Measurements from ENCODE around the gene EEFSEC.

EEFSEC gene

GRCh38 chr3:128415773-128416577 is 262.7 kb downstream of the EEFSEC start:
- DNase-seq (ENCODE audit: low spot score in 2 of 2) (no peak), ATAC-seq (ENCODE audit: low read depth) (no peak)
- H3K27me3 Mint-ChIP-seq: no peaks in the 10 kb centered on the region

DNA sequence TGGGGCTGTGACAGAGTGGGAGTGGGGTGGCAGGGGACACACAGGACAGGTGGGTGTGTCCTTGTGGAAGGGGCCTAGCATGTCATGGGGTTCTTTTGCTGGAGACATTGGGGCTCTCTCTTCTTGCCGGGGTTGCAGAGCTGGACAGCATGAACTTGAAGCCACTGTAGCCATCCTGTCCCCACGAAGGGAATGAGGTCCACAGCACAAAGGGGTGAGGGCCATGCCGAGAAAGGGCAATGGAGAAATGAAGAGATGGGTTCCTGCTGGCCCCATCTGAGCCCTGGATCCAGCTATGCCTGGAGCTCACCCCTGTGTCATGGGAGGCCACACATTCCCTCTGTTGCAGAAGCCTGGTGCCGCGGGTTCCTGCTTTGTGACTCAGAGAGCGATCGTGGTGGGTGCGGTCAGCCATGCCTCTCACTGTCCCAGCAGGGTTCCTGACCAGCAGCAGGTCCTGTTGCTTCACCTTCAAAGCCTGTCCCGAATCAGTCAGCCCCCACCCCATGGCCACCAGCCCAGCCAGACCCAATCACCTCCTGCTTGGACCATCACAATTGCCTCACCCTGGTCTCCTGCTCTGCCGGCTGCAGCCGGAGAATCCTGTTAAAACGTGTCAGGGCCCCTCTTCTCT is 263.4 kb downstream of the EEFSEC start:
- ATAC-seq (ENCODE audit: low read depth) (no peak), DNase-seq (ENCODE audit: low spot score in 2 of 2) (no peak)
- Mint-ChIP-seq H3K4me3 (no peak overlapping the region), H3K27me3 (no peaks in the 10 kb centered on the region), H3K9me3 (peaks cover 2% of the 10 kb centered on the region), H3K4me1 (no peaks in the 10 kb centered on the region), H3K27ac (no peak overlapping the region), H3K36me3 (peaks cover 8% of the 10 kb centered on the region)

More at GRCh38 chr3:128415773-128416577, 262.7 kb downstream of the EEFSEC start:
- H3K4me1 Mint-ChIP-seq: no peaks in the 10 kb centered on the region
- no peak overlapping the region for H3K4me3 Mint-ChIP-seq
- H3K9me3 Mint-ChIP-seq: peaks cover 2% of the 10 kb centered on the region
- H3K36me3 Mint-ChIP-seq: peaks cover 8% of the 10 kb centered on the region
- no peak overlapping the region for H3K27ac Mint-ChIP-seq

DNA sequence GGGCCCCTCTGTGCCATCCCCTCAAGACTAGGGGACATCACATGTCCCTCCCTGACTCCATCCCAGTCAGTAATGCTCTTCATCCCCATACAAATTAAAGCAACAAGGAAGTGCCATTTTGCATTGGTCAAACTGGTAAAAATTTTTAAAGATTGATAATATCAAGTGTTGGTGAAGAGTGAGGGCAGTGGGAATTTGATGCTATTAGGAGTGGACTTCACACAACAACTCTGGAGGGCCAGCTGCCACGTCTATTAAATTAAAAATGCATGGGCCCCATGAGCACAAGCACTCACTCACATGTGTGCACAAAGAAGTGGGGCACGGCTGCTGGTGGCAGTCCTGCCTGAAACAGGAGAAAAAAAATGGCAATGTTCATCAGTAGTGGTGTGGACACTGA is 265.6 kb downstream of the EEFSEC start:
- DNase-seq (ENCODE audit: low spot score in 2 of 2) (no peak), ATAC-seq (ENCODE audit: low read depth) (no peak)
- Mint-ChIP-seq H3K27me3 (no peaks in the 10 kb centered on the region), H3K9me3 (peaks cover 2% of the 10 kb centered on the region), H3K36me3 (peaks cover 6% of the 10 kb centered on the region), H3K4me1 (no peaks in the 10 kb centered on the region), H3K4me3 (no peak overlapping the region), H3K27ac (no peak overlapping the region)

- ATAC-seq (ENCODE audit: low read depth): no peak
- Mint-ChIP-seq H3K27ac (no peak overlapping the region), H3K4me1 (no peaks in the 10 kb centered on the region), H3K9me3 (peaks cover 2% of the 10 kb centered on the region), H3K36me3 (peaks cover 6% of the 10 kb centered on the region), H3K27me3 (no peaks in the 10 kb centered on the region), H3K4me3 (no peak overlapping the region)
- DNase-seq (ENCODE audit: low spot score in 2 of 2): no peak
Measured at GRCh38 chr3:128419311-128419710, 266.0 kb downstream of the EEFSEC start.

- peaks cover 6% of the 10 kb centered on the region for H3K36me3 Mint-ChIP-seq
- H3K9me3 Mint-ChIP-seq: peaks cover 2% of the 10 kb centered on the region
- DNase-seq (ENCODE audit: low spot score in 2 of 2): no peak
- no peaks in the 10 kb centered on the region for H3K27me3 Mint-ChIP-seq
- H3K27ac Mint-ChIP-seq: no peak overlapping the region
- no peak overlapping the region for H3K4me3 Mint-ChIP-seq
- no peaks in the 10 kb centered on the region for H3K4me1 Mint-ChIP-seq
- no peak for ATAC-seq (ENCODE audit: low read depth)
Measured at GRCh38 chr3:128420289-128420688, 267.0 kb downstream of the EEFSEC start.

- no peak for DNase-seq (ENCODE audit: low spot score in 2 of 2)
- H3K27ac Mint-ChIP-seq: no peak overlapping the region
- H3K9me3 Mint-ChIP-seq: peaks cover 2% of the 10 kb centered on the region
- ATAC-seq (ENCODE audit: low read depth): no peak
- H3K27me3 Mint-ChIP-seq: no peaks in the 10 kb centered on the region
- peaks cover 6% of the 10 kb centered on the region for H3K36me3 Mint-ChIP-seq
- H3K4me1 Mint-ChIP-seq: no peaks in the 10 kb centered on the region
- H3K4me3 Mint-ChIP-seq: no peak overlapping the region
Measured at GRCh38 chr3:128420720-128421438, 267.6 kb downstream of the EEFSEC start.

DNA sequence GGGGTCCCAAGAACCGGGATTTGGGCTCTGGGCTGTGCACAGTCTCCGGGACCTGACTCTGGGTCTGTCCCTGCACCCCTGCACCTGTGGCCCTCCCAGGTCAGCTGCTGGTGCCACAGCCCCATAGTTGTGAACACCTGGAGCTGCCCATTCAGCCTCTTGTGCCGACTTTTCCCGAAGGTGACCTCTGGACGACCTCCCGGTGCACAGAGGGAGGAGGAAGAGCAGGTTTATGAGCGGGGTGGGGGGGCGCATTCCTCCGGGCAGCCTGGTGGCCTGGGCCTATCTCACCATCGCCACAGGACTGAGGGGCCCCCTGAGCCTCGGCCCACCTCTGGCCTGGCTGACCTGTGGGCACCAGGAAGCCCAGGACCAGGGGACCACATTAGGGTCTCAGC is 268.2 kb downstream of the EEFSEC start:
- no peak for ATAC-seq (ENCODE audit: low read depth)
- Mint-ChIP-seq H3K36me3 (peaks cover 6% of the 10 kb centered on the region), H3K27me3 (no peaks in the 10 kb centered on the region), H3K4me1 (no peaks in the 10 kb centered on the region), H3K4me3 (no peak overlapping the region), H3K9me3 (peaks cover 2% of the 10 kb centered on the region), H3K27ac (no peak overlapping the region)
- no peak for DNase-seq (ENCODE audit: low spot score in 2 of 2)

DNA sequence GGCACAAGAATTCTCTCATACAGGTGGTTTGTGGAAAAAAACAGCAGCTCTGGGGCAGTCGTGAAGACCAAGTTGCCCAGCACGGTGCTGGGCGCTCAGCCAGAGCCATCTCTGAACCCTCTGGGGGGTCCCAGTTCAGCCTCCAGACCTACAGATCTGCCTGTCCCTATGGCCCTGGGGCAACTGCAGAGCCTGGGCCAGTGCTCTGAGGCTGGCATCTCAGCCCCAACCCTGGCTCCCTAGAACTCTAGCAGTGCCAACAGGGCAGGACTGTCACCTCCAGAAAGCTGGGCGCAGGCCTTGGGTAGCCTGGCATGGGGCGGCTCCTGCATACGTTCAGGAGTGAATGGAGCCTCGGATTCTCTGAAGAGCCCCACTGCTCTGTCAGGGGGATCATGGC is 268.7 kb downstream of the EEFSEC start:
- peaks cover 6% of the 10 kb centered on the region for H3K36me3 Mint-ChIP-seq
- H3K27me3 Mint-ChIP-seq: no peaks in the 10 kb centered on the region
- no peaks in the 10 kb centered on the region for H3K4me1 Mint-ChIP-seq
- no peak overlapping the region for H3K27ac Mint-ChIP-seq
- no peak overlapping the region for H3K4me3 Mint-ChIP-seq
- peaks cover 2% of the 10 kb centered on the region for H3K9me3 Mint-ChIP-seq
- DNase-seq (ENCODE audit: low spot score in 2 of 2): no peak
- no peak for ATAC-seq (ENCODE audit: low read depth)

GRCh38 chr3:128422762-128423524 is 269.7 kb downstream of the EEFSEC start:
- H3K9me3 Mint-ChIP-seq: peaks cover 2% of the 10 kb centered on the region
- no peak overlapping the region for H3K4me3 Mint-ChIP-seq
- no peak for ATAC-seq (ENCODE audit: low read depth)
- no peaks in the 10 kb centered on the region for H3K27me3 Mint-ChIP-seq
- no peak overlapping the region for H3K27ac Mint-ChIP-seq
- no peaks in the 10 kb centered on the region for H3K4me1 Mint-ChIP-seq
- no peak for DNase-seq (ENCODE audit: low spot score in 2 of 2)
- peaks cover 6% of the 10 kb centered on the region for H3K36me3 Mint-ChIP-seq

DNA sequence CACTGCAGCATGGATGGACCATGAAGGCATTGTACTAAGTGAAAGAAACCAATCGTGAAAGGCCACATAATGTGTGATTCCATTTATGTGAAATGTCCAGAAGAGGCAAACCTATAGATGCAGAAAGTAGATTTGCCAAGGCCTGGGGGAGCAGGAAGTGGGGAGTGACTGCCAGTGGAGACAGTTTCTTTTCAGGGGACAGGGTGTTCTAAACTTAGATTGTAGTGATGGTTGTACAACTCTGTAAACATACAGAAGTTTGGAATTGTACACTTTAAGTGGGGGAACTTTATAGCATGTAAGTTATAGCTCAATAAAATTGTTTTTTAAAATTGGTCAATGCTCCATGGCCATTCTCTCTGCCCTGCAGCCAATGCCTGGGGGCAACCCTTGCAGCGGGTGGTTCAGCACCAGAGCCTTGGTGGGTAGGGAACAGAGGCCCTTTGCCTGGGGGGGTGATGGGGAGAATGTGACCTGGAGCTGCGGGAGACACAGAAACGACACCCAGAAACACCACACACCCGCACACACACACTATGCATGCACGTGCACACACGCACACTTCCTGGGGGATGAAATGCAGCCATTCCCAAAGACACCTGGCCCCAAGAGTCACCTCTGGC is 270.4 kb downstream of the EEFSEC start:
- peaks cover 4% of the 10 kb centered on the region for H3K27me3 Mint-ChIP-seq
- ATAC-seq (ENCODE audit: low read depth) (no peak), DNase-seq (ENCODE audit: low spot score in 2 of 2) (no peak)
- peaks cover 2% of the 10 kb centered on the region for H3K9me3 Mint-ChIP-seq
- no peak overlapping the region for H3K27ac Mint-ChIP-seq
- H3K36me3 Mint-ChIP-seq: peaks cover 1% of the 10 kb centered on the region
- no peaks in the 10 kb centered on the region for H3K4me1 Mint-ChIP-seq
- no peak overlapping the region for H3K4me3 Mint-ChIP-seq

- ATAC-seq (ENCODE audit: low read depth): no peak
- Mint-ChIP-seq H3K4me1 (no peaks in the 10 kb centered on the region), H3K27ac (no peak overlapping the region), H3K36me3 (no peaks in the 10 kb centered on the region), H3K9me3 (no peaks in the 10 kb centered on the region), H3K4me3 (no peak overlapping the region), H3K27me3 (peaks cover 5% of the 10 kb centered on the region)
- DNase-seq (ENCODE audit: low spot score in 2 of 2): no peak
Measured at GRCh38 chr3:128424508-128425069, 271.3 kb downstream of the EEFSEC start.

GRCh38 chr3:128425142-128425845 is 272.0 kb downstream of the EEFSEC start:
- no peak for ATAC-seq (ENCODE audit: low read depth)
- H3K36me3 Mint-ChIP-seq: no peaks in the 10 kb centered on the region
- no peak overlapping the region for H3K27ac Mint-ChIP-seq
- DNase-seq (ENCODE audit: low spot score in 2 of 2): no peak
- no peaks in the 10 kb centered on the region for H3K9me3 Mint-ChIP-seq
- H3K27me3 Mint-ChIP-seq: peaks cover 7% of the 10 kb centered on the region
- H3K4me1 Mint-ChIP-seq: no peaks in the 10 kb centered on the region
- no peak overlapping the region for H3K4me3 Mint-ChIP-seq

DNA sequence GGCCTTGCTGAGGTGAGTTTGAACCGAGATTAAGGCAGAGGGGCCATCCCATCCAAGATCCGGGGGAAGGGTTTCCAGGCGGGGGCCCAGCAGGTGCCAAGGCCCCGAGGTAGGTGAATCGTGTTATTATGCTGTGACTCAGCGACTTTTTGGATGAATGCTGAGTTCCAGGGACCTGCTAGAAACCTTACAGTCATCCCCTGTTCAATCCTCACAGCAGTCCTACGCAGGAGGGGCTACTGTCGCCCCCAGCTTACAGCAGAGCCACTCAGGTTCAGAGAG is 272.5 kb downstream of the EEFSEC start:
- DNase-seq (ENCODE audit: low spot score in 2 of 2): no peak
- no peaks in the 10 kb centered on the region for H3K4me1 Mint-ChIP-seq
- H3K4me3 Mint-ChIP-seq: no peak overlapping the region
- no peak overlapping the region for H3K27ac Mint-ChIP-seq
- peaks cover 11% of the 10 kb centered on the region for H3K27me3 Mint-ChIP-seq
- ATAC-seq (ENCODE audit: low read depth): no peak
- no peaks in the 10 kb centered on the region for H3K9me3 Mint-ChIP-seq
- no peaks in the 10 kb centered on the region for H3K36me3 Mint-ChIP-seq
